Measurements from ENCODE around the gene TRPM3.
A peak's percentile ranks its signal among the peaks of the same experiment; 100 is the strongest.

TRPM3 gene

GRCh38 chr9:70542311-70542931 lies 579.0 kb downstream of the TRPM3 start:
- DNase-seq: no peak

- no peak for DNase-seq
Observed at GRCh38 chr9:70540016-70540415, 581.4 kb downstream of the TRPM3 start.

DNA sequence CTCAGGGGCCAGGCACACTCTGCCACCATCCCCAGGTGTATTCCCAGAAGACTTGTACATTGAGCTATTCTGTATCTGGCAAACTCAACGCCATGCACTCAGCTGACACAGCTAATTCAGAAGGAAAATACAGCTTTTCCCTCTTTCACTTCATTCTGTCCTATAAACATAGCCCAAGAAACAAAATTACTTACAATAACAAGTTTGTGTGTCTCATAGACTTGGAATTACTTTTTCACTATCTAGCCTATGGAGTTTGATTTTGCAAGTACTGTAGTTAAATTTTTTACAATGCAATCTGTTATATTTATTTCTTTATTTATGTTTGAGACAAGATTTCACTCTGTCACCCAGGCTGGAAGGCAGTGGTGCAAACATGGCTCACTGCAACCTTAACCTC lies 581.9 kb downstream of the TRPM3 start:
- DNase-seq: no peak

GRCh38 chr9:70539001-70539400 lies 582.4 kb downstream of the TRPM3 start:
- DNase-seq: no peak

DNA sequence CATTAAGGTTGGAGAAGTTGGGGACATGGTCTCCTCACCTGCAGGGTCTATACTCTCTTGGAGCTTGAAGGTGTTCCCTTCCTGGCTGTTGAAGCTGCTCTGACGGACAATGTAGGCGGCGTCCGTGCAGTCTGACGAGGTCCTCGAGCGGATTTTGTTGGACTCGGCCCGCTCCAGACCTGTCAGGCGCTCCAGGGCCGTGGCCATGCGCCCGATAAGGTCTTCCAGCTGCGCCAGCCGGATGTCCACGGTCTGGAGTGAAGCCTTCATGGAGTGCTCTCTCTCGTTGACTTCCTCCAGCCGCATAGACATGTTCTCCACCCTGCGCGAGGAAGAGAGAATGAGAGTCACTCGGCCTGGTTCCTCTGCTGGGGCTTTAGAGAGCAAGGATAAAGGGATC lies 584.3 kb downstream of the TRPM3 start:
- no peak for DNase-seq

- DNase-seq: no peak
Observed at GRCh38 chr9:70535546-70536323, 585.7 kb downstream of the TRPM3 start.

DNA sequence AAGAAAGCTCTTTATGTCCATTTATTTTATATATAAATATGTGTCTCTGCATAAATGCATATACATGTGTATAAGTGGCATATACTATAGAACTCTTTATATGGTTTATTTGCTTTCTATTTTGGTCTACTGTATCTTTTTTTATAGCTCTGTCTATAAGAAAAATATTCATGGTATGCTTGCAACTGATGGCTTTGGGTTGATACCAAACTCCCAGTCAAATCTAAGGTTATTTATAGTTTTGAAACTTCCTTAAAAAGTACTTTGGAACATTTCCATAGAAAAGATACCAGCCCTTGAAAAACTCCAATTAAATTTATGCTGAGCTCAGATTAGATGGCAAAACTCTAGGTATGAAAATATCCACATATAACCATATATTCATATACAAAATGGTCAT lies 587.0 kb downstream of the TRPM3 start:
- no peak for DNase-seq

- DNase-seq: no peak
Observed at GRCh38 chr9:70534061-70534460, 587.4 kb downstream of the TRPM3 start.

DNA sequence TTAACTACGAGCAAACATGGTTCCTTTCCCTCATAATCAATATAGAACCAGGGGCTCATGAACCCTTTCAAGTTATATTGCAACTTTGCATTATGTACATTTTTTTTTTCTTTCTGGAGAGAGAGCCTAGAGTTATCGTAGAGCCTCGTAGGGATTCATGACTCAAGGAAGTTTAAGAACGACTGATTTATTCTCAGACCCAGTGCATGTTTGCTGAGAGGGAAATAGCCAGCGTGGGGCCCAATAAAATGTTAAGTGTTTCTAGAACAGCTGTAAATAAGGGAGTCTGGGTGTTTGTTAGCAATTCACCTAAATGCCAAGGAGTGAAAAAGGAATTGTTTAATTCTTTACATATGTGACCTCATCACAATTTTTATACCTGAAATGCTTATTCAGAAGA lies 587.9 kb downstream of the TRPM3 start:
- DNase-seq: no peak

GRCh38 chr9:70532716-70533115 lies 588.7 kb downstream of the TRPM3 start:
- DNase-seq: peak in 1 of 5 experiments; percentile 27

- DNase-seq: no peak
Observed at GRCh38 chr9:70531311-70531710, 590.1 kb downstream of the TRPM3 start.

- no peak for DNase-seq
Observed at GRCh38 chr9:70530716-70531115, 590.7 kb downstream of the TRPM3 start.

GRCh38 chr9:70529833-70530232 lies 591.6 kb downstream of the TRPM3 start:
- no peak for DNase-seq

DNA sequence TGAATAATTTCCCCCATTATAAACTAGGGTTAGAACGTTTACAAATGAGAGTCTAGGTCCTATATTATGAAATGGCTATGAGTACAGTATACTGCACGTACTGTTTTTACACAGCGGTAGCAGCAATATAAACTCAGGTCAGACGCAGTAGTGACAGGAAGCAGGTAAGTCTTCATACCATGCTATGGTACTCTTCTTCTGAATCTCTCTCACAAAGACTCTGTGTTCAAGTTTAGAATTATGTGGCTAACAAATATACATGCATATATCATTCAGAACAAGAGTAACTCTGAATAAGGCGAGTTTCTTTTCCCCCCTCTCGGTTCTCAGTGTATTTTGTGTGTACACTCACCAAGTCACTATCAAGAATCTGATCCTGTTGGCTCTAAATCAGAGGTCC lies 592.0 kb downstream of the TRPM3 start:
- DNase-seq: peak in 1 of 5 experiments; percentile 17

DNA sequence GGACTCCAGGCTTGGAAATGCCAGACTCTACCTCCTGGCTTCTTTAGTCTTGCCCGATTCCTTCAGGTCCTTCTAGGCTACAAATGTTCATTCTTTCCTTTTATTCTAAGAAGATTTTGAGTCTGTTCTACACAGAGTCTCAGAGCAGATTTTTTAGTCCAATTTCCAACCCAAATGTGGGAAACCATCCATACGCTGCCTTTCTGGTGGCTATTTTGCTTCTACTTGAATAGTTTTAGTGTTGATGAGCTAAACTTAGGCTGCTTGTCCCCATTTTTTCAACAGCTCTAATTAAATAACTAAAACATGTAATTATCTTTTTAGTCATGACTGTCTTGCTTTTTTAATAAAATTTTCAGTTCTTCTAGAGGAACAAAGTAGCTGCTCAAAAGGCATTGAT lies 594.5 kb downstream of the TRPM3 start:
- no peak for DNase-seq

DNA sequence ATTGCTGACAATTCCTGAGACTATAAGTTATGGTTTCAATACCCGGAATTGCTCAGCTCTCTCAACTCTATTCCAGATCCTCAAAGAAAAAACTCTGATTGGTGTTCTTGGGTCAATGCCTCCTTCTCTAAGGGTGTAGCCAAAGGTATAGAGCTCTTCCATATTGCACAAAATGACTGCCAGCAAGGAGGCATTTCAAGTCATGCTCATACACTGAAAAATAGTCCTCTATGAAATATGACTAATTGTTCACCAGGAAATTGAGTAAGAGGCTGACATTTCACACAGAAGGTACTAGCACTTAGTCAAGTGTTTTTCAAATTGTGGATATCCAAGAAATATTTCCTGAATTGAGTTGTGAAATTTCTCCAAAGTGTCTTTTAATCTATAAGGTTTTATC lies 595.9 kb downstream of the TRPM3 start:
- DNase-seq: no peak

GRCh38 chr9:70519912-70520724 lies 601.3 kb downstream of the TRPM3 start:
- DNase-seq: peak in 1 of 5 experiments; percentile 90

DNA sequence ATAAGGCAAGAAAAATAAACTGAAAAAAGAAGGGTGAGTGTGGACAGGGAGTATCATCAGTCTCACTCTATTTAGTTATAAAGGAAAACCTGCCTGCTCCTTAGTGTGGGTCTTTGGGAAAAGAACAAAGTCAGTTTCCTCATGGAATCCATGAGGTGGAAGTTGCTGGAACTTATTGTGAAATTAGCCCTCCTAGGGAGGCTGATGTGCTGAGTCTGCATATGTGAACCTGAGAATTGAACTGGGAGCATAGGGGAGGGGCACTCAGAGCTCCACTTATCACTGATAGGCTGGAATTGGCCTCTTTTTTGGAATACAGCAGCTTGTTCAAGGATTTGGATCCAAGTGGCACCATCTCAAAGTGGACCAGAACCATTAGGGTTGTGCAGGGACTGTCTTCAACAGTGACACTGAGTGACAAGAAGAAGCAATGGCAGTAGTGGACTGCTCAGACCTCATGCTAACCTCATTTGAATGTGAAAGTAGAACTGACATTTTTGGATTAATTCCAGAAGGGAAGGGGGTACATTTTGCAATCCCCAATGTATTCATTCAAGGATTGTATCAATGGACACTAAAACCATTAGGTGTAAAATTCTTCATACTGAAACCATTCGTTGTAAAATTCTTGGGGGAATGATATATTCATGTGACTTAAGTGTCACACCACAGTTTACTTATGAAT lies 603.4 kb downstream of the TRPM3 start:
- DNase-seq: no peak

- no peak for DNase-seq
Observed at GRCh38 chr9:70514273-70514672, 607.1 kb downstream of the TRPM3 start.

- DNase-seq: no peak
Observed at GRCh38 chr9:70511858-70512257, 609.6 kb downstream of the TRPM3 start.

DNA sequence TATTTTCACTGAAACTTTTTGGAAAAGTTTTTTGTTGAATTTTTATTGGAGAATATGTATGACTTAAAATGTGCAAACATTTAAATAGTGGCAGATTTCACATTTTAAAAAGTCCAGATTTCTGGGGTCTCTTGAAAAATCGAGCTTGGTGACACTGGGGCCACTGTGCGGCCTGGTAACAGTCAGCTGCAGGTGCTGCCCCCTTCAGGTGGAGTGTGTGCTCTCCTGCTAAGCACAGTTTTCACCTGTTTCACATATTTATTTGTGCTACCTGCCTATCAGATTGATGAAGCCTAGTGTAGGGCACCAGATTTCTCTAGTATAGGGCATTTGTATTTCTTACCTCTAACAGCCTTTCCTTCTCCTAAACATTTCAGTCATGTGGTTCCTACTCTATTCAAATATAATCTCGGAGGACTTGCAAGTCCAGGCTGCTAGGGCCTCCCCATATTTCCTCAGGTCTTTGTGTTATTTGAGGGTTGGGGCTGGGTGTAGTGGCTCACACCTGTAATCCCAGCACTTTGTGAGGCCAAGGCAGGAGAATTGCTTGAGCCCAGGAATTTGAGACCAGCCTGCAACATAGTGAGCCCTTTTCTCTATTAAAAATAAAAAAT lies 611.2 kb downstream of the TRPM3 start:
- peak in 1 of 5 experiments; percentile 30 for DNase-seq

DNA sequence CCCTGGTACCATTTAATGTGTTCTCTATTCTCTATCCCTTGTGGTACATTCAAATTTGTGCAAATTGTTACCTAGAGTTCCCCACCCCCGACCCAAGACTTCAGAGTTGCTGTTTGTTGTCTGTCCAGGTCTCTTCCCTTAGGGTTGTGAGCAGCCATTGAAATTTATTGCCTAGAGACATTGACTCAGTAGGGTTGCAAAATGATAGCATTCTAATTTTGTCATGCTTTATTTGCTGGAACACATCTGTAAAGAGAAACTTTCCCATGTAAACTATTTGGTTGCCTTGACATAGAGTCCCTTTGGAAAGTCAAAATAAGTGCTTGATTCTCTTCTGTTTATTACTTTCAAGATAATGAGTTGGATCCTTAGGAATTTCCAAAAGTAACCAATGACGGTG lies 615.3 kb downstream of the TRPM3 start:
- no peak for DNase-seq

GRCh38 chr9:70504834-70505233 lies 616.6 kb downstream of the TRPM3 start:
- no peak for DNase-seq

Data from T-helper 2 cell (primary cell).